GM19240 (cell line): Measurements from ENCODE around the gene PRKD2.

Experiments used
- DNase-seq: peaks from one replicate; pipeline ENCODE4 v3.0.0; 2011; ENCODE audit warnings: low spot score; ENCODE audit not compliant: insufficient read length

The PRKD2 gene

DNA sequence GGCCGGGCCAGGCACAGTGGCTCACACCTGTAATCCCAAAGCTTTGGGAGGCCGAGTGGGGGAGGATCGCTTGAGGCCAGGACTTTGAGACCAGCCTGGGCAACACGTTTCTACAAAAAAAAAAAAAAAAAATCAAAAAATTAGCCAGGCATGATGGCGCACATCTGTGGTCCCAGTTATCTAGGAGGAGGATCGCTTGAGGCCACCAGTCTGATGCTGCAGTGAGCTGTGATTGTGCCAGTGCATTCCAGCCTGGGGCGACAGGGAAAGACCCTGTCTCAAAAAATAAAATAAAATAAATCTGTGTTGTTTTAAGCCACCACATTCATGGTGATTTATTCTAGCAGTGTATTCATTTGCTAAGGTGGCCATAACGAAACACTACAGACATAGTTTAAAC lies 51.8 kb downstream of the PRKD2 start:
- no peak for DNase-seq

DNA sequence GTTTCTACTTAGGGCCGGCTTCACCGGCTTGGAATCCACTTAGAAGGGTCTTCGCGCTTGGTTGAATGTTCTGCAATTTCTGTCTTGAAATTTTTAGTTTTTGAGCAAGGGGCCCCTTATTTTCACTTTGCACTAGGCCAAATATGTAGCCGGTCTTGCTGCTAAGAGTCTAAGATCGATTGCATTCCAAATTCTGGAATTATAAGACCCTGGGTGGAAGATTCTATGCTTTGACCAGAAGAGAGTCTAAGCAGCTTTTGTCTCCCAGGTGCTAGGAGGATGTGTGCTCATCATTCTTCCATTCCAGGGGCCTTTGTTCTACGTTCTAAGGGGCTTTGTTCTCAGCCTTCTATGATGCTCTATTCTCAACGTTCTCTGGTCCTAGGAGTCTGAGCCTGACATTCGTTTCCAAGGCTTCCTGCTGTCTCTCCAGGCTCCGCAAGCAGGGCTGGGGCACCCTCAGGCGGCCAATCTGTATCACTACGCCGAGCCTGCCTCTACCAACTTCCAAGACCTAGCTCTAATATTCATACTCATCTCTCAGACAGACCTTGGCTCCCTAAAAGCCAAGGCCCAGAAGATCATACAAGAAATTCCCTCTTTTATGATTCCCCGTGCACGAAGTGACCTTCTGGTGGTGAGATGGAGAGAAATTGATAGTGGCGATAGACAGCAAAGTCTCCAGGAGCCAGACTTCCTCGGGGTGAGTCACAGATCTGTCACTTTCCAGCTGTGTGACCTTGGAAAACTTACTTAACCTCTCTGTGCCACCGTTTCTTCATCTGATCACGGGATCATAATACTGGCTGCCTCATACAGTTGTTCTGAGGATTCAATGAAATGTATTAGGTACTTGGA lies 55.0 kb downstream of the PRKD2 start:
- DNase-seq: peak; percentile 81

DNA sequence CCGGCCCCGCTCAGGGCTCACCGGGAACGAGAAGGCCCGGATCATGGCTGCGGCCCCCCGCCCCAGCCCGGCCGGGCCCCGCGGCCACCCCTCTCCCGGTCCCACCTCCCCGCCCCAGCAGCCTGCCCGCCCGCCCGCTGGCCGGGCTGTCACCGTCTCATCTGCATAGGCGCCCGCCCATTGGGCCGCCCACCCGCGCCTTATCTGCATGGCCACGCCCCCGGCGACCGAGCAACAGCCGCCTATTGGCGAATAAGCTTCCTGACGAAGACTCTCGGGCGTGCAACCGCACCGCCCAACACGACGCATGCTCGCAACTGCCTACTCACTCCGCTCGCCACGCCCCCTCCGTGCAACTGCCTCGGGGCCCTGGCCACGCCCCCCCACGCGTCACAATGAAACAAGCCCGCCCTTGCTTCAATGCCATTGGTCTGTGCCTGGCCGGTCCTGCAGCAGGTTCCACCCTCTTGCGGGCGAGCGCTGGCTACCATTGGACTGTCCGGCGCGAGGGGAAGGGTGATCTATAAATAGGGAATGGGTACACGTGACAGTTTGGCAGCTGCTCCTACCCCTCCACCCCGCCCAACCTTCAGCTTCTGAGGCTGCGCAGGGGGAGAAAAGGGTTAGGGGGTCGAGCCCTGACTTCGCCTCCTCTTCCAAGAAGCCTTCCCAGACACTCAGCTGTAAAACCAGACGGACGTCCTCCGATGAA lies 55.7 kb downstream of the PRKD2 start, which contains the start of gene DACT3:
DACT3 (minus strand) TSS at position 163 of the 712 bp plus-strand sequence; CDS start at position 45, 118 bp downstream.
- DNase-seq: peak; percentile 98

DNA sequence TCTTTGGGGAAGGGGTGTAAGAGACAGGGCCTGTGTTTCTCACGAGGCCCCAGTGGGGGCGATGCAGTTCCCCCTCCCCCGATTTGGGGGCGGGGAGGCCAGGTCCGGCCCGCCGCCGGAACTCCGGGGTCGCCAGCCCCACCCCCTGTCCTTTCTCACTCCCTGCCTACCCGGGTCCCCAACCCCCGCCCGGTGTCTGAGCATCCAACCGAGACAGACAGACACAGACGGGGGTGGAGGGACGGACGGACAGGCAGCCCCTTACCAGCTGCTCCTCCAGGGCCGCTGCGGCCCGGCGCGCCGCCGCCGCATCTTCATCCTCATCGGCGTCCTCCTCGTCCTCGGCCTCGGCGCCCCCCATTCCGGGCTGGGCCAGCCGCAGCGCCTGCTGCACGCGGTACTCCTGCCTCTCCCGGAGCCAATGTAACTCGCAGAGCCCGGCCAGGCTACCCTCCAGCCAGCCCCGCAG lies 56.3 kb downstream of the PRKD2 start:
- no peak for DNase-seq

DNA sequence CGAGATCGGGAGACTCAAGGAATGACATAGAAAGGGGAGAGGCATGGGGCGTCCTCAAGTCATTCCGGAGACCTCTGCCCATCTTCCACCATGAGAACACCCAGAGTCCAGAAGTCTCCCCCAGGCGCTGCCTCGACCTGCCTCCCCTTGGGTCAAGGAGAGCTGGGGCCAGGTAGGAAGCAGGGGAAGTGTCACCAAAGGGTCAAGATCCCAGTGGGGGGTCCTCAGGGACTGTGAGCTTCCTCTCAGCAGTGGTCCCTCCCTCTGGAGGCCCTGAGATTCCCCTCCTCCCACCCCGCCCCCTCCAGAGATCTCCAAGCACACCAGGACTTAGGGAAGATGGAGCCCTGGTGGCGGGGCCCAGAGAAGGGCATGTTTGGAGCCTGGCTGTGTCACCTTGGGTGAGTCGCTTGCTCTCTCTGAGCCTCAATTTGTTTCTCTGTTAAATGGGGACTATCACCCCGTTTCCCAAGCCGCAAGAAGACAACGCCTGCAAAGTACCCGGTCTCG lies 56.9 kb downstream of the PRKD2 start:
- DNase-seq: no peak

DNA sequence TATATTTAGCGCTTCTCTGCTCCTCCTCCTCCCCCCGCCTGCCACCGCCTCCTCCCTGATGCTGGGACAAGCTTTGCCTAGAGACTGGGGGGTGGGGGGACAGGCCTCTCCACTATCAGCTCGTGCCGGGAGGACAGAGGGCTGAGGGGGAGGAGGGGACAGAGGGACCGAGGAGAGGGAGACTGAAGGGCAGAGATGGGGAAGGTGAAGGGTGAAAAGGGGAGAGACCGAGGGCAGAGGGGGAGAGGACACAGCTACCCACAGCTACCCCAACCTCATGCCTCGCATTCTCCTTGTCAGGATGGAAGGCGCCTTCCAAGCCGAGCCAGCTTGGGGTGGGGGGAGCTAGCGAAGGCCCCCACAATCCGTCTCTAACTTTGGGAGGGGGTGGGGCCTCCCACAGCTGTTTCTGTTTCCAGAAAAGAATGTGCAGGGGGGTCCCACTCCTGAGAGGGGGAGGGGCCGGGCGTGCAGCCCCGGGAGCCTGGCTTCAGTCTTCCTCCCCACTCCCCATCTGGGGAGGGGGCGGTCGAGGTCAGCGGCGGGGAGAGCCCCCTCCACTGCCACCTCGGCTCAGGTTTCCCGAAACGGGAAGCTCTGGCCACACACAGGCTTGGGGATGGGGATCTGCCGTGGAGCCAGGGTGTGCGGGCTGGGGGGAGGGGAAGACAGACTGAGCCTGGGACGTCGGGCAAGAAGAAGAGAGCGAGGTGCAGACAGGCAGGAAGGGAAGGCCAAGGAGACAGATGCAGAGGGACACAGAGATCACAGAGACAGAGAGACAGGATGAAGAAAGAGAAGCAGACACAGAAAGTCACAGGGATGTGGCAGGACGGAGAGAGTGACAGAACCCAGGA lies 57.5 kb downstream of the PRKD2 start:
- no peak for DNase-seq

DNA sequence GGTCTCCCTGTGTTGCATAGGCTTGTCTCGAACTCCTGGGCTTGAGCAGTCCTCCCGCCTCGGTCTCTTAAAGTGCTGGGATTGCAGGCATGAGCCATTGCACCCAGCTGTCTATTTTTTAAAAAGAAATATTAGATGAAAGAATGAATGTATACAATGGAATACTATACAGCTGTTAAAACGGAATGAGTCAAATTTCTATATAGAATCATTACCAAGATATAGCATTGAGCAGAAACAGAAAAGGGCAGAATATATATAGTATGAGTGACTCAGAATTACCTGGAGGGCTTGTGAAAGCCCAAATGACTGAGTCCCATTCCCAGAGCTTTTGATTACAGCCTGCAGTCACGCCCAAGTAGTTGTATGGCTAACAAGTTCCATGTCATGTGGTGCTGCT lies 60.4 kb downstream of the PRKD2 start:
- no peak for DNase-seq

DNA sequence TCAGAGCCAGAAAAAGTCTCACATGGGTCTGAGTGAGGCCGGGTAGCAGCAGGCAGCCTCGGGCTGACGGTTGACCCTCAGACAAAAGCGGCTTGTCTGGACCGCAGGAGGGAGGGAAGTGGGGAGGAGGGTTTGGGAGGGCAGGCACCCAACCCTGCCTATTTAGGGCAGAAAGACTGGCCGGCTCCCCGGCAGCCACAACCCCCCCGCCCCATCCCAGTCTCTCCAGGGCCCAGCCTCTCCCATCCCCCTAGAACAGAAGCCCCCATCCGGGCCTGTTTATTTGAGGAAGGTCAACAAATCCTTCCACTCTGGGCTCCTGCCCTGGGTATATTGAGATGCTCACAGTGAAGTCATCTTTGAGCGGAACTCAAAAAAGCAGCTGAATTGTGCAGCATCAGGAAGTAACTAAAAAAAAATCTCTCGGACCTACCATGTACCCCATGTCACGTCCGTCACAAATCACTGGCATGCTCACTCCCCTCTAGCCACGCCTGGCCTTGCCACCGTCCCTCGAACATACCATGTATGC lies 62.2 kb downstream of the PRKD2 start:
- DNase-seq: no peak

DNA sequence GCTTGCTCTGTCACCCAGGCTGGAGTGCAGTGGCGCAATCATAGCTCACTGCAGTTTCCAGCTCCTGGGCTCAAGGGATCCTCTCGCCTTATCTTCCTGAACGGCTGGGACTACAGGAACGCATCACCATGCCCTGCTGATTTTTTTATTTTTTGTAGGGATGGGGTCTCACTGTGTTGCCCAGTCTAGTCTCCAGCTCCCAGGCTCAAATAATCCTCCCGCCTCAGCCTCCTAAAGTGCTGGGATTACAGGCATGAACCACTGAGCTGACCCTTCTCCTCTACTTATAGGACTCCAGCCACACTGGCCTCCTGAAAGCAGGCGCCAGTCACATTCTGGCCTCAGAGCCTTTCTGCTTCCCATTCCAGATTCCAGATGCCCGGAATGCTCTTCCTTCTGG lies 66.5 kb downstream of the PRKD2 start:
- no peak for DNase-seq

DNA sequence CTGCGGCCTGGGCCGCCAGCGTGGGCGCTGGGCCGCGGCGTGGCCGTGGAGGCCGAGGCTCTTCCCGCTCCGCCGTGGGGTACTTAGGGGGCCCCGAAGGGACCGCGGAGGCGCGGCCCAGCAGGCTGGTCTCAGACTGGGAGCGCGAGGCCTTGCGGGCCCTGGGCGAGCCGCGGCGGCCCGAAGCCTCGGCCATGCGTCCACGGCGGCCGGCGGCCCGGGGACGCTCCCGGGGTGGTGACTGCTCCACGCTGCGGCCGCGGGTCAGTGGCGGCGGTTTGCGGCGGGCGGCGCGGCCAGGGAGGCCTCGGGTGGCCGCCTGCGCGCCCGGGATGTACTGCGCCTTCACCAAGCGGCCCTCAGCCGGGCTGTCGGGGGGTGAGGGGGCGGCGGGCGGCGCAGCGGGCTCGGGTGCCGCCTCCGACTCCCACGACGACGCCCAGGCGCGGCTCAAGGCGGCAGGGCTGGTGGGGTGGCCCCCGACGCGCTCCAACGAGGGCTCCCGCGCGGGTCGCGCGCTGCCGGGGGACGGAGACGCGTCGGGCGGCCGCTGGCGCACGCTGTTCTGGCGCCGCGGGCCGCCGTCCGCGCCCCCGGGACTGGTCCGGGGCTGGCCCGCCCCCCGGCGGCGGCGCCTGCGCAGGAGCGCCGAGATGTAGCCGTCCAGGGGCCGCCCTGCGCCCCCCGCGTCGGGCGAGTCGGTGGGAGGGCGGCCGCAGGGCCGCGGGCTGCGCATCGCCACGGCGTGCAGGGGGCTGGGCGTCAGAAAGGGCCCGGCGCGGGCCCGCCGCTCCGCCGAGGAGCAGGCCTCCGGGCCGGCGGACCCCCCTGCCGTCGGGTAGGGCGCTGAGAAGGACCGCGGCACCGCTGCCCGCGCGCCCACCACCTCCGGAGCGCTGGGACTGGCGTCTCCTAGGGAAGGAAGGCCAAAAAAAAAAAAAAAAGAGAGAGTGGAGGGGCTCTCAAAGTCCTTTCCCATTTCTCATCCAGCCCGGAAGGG lies 67.7 kb downstream of the PRKD2 start:
- DNase-seq: no peak

DNA sequence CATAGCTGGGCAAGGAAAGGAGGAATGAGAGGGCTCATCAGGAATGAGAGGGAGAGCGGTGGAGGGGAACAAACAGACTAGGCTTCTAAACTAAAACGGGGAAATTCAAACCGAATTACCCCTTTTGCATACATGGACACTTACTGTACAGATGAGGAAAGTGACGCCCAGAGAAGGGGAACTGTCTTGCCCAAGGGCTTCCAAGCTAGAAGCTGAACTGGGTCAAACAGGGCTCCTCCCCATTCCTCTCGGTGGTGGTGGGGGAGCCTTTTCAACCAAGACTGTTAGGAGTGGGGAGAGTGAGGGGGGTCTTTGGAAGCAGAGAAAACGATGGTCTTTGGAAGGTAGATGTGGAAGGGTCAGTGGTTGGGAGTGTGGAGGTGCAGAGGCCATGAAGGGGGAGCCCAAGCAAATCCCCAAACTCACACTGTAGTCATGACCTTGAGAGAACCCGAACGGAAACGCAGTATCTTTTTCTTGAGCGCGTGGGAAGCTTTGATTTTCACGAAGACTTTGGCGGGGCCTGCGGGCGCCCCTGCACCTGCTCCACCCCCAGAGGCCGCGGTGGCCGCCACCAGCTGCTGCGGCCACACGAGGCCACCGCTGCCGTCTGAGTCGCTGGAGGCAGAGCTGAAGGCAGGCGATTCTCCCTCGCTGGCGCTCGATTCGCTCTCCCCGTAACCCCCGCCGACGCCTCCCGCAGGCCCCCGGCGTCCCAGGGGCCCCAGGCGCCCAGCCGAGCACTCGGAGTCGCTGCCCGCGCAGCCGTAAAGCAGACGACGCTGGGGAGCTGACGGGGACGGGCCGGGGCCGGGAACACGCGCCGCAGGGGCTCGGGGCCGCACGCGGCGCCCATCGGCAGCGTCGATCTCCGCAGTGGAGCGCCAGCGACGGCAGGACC lies 68.6 kb downstream of the PRKD2 start:
- DNase-seq: no peak

DNA sequence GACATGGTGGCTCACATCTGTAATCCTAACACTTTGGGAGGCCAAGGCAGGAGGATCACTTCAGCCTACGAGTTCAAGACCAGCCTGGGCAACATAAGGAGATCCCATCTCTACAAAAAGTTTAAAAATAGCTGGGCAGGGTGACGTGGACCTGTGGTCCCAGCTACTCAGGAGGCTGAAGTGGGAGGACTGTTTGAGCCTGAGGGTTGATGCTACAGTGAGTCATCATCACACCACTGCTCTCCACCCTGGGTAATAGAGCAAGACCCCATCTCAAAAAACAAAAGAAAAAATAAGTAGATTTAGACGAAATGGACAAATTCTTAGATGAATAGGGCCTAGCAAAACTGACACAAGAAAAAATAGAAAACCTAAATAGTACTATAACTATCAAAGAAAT lies 70.5 kb downstream of the PRKD2 start:
- DNase-seq: no peak

DNA sequence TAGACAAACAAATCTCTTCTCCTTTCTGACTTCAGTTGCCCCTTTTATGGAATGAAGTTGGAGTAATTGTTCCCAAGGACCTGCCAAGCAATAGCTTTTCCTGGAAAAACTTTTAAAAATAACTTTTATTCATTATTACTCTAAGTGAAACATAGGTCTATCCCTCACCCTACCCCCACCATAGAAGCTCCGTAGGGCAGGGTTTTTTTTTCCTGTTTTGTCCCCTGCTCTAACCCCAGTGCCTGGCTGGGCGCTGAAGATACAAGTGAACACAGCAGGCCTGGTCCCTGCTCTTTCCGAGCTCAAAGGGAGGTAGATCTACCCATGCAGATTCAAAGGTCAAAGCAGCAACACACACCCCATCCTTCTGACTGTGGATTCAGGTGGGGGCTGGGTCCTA lies 72.2 kb downstream of the PRKD2 start:
- no peak for DNase-seq

DNA sequence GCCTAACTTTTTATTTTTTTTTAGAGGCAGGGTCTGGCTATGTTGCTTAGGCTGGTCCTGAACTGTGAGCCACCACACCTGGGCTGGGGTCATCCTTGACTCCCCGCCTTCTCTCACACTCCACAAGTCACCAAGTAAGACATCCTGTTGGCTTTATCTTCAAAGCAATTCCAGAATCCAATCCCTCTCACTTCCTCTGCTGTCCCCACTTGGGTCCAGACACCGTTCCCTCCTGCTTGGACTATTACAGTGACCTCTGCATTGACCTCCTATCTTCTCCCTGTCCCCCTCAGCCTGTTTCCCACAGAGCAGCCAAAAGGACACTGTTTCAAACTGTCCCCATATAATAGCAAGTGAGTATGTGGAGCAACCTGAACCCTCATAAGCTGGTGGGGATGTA lies 76.3 kb downstream of the PRKD2 start:
- DNase-seq: no peak

DNA sequence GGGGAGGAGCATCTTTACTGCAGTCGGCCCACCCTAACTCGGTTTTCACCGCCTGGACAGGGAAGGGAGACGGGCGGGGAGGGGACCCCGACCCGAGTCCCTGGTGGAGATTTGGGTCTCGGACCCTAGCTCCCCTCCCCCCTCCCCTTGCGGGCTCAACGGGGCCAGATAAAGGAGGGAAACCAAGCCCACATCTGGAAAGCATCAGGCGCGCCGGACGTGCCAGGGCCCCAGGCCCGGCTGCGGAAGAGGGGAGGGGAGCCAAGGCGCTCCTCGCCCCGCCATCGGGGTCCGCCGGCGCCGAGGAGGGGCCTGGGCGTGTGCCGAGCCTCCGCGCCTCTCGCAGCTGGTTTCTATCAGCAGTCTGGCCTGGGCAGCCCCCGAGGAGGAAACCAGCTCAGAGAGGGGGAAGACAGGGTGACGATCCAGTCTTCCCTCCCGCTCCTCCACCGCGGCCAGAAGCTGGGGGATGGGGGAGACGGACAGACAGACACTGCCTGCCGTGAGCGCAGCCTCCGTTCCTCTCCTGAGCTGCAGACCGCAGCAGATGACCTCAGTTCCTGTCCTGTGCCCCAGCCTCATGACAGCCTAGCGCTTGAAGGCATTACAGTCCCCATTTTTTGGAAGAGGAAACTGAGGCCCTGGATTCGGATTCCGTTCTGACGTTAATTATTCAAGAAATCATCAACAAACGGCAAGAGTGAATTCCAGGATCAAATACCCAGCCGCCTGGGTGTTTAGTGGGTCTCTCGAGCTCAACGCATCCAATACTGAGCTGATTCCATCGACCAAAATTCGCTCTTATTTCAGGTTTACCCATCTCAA lies 77.3 kb downstream of the PRKD2 start:
- no peak for DNase-seq

DNA sequence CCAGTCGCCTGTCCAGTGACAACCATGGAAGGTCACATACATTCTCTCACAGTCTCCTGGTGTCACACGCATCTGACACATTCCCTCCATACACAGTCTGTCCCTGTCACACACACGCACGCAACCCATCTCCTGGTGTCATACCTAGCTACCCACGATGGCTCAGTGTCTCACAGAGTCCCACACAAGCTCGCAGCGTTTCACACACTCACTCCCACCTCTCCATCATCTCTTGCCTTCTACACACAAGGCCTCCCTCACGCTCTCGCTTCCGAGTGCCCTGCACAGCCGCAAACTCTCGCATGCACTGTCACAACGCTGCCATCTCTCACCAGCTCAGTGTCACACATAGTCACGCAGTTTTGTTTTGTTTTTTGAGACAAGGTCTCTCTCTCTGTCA lies 79.7 kb downstream of the PRKD2 start:
- no peak for DNase-seq

DNA sequence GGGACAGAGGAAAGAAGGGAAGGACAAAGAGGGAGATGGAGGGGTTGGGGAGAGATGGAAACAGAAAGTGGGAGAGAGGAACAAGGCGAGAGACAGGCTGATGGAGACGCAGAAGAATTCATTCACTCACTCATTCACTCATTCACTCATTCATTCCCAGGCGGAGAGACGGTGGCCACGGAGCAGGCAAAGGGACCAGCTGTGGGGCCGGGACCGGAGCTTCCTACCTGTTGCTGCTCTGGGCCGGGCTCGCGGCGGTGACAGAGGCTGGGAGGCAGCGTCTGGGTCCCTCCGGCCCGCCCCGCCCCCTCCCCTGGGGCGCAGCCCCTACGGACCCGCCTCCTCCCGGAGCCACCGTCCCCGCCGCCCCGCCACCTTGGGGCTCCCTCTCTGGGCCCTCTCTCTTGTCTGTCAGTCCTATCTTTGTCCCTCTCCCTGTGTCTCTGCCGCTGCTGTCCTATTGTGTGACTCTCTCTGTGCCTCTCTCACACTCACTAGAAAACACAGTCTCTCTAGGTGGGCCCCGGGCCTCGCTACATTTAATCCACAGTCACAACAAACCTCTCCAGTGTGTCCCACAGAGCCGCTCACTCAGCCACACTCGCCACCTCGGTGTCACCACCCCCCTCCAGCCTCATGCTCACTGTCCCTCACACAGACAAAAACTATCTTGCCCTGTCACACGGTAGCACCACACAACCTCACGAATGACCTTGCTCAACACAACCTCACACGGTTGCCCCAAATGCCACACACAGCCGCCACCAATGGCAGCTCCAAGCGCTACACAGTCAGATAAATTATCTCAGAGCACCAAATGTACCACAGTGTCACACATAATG lies 80.8 kb downstream of the PRKD2 start, which contains the start of gene GNG8:
GNG8 (minus strand) TSS at position 283 of the 842 bp plus-strand sequence. CDS start 1,520 bp downstream, outside the sequence.
- DNase-seq: no peak
